HG02938 (cell line): ENCODE data around the gene CARD19.
"Not testable (repeated sequence)": the region's sequence is repeated elsewhere in the genome, so short reads cannot be mapped to it uniquely, and the experiment has no call there.

ENCODE experiments used
- ATAC-seq: cut with Tn5 transposase; IDR thresholded peaks from one replicate; pipeline ENCODE4 v1.9.1; 2021; ENCODE audit warnings: mild to moderate bottlenecking, moderate library complexity; ENCODE audit not compliant: unreplicated experiment

Gene CARD19

GRCh38 chr9:93099551-93100275 lies 3.7 kb downstream of the CARD19 start:
- no peak for ATAC-seq

GRCh38 chr9:93100276-93100636 lies 4.2 kb downstream of the CARD19 start:
- ATAC-seq: no peak

GRCh38 chr9:93101086-93101485 lies 5.1 kb downstream of the CARD19 start:
- not testable (repeated sequence) for ATAC-seq

- ATAC-seq: no peak
These were observed 9.6 kb downstream of the CARD19 start for GRCh38 chr9:93105620-93106019.

- ATAC-seq: no peak
These were observed 11.3 kb downstream of the CARD19 start for GRCh38 chr9:93107151-93107824.

- no peak for ATAC-seq
These were observed 11.8 kb downstream of the CARD19 start for GRCh38 chr9:93107825-93108161.

GRCh38 chr9:93108291-93109041 lies 12.4 kb downstream of the CARD19 start:
- no peak for ATAC-seq

GRCh38 chr9:93110311-93110855 lies 14.4 kb downstream of the CARD19 start:
- ATAC-seq: no peak

- no peak for ATAC-seq
These were observed 15.0 kb downstream of the CARD19 start for GRCh38 chr9:93111001-93111370.

- ATAC-seq: no peak
These were observed 15.5 kb downstream of the CARD19 start for GRCh38 chr9:93111371-93112115.

- no peak for ATAC-seq
These were observed 16.3 kb downstream of the CARD19 start for GRCh38 chr9:93112116-93112863.

- ATAC-seq: no peak
These were observed 16.9 kb downstream of the CARD19 start for GRCh38 chr9:93112864-93113389.

- no peak for ATAC-seq
These were observed 18.4 kb downstream of the CARD19 start for GRCh38 chr9:93114169-93114983.

- ATAC-seq: no peak
These were observed 18.9 kb downstream of the CARD19 start for GRCh38 chr9:93114984-93115335.

GRCh38 chr9:93115486-93116071 lies 19.6 kb downstream of the CARD19 start:
- ATAC-seq: no peak

GRCh38 chr9:93116072-93116961 lies 20.3 kb downstream of the CARD19 start:
- ATAC-seq: no peak

- ATAC-seq: not testable (repeated sequence)
These were observed 21.5 kb downstream of the CARD19 start for GRCh38 chr9:93117521-93117920.
